Hepatocyte (in vitro differentiated cells): Measurements from ENCODE around the gene ARL6IP4.

Experiments used
- CTCF ChIP-seq: fragments of 200-600 bp; sonication (generic); IDR thresholded peaks from 2 replicates; pipeline ENCODE4 v1.5.1; 2016; ENCODE audit warnings: antibody characterized with exemption, mild to moderate bottlenecking; ENCODE audit not compliant: poor library complexity
- EZH2 ChIP-seq: fragments of 200-600 bp; sonication (generic); IDR thresholded peaks from 2 replicates; pipeline ENCODE4 v1.6.1; 2016; ENCODE audit warnings: antibody characterized with exemption, mild to moderate bottlenecking, borderline replicate concordance

GRCh38 chr12:122987086-122987951 is 6.8 kb downstream of the ARL6IP4 start:
- TF ChIP-seq CTCF, result no peak
- TF ChIP-seq EZH2, result no peak
